GM23338 (cell line): Measurements from ENCODE around the gene ATG16L2. TPM values are rescaled to one million over a fixed set of nuclear protein-coding genes. Genes with fewer than 3 reads are reported as not detected.

Source experiments
- ATAC-seq: fragments of 200-7000 bp; cut with Tn5 transposase; 3 replicates; pipeline ENCODE4 v1.9.1; 2020
- DNase-seq: peaks from one replicate; pipeline ENCODE4 v3.0.0-alpha.2; 2015; ENCODE audit warnings: low spot score
- H2AFZ ChIP-seq: fragments of 200-600 bp; sonication (generic); 2 replicates; pipeline ENCODE4 v1.8.0; 2016; ENCODE audit warnings: antibody characterized with exemption, mild to moderate bottlenecking, moderate library complexity
- H3F3A ChIP-seq: fragments of 200-600 bp; sonication (generic); replicated peaks from 2 replicates; pipeline ENCODE4 v1.8.0; 2017; ENCODE audit warnings: antibody characterized with exemption, mixed run types, low read depth
- H3K27ac ChIP-seq: fragments of 200-600 bp; sonication (generic); 2 replicates; pipeline ENCODE4 v1.6.1; 2016; ENCODE audit warnings: low read depth
- H3K27me3 ChIP-seq: fragments of 200-600 bp; sonication (generic); 2 replicates; pipeline ENCODE4 v1.8.0; 2016; ENCODE audit warnings: mild to moderate bottlenecking, mixed run types, moderate library complexity; ENCODE audit not compliant: insufficient read depth
- H3K36me3 ChIP-seq: fragments of 200-600 bp; sonication (generic); 2 replicates; pipeline ENCODE4 v1.8.0; 2016; ENCODE audit warnings: mild to moderate bottlenecking; ENCODE audit not compliant: insufficient read depth
- H3K4me1 ChIP-seq: fragments of 200-600 bp; sonication (generic); 2 replicates; pipeline ENCODE4 v1.8.0; 2016; ENCODE audit warnings: mild to moderate bottlenecking, moderate library complexity; ENCODE audit not compliant: insufficient read depth
- H3K4me2 ChIP-seq: fragments of 200-600 bp; sonication (generic); 2 replicates; pipeline ENCODE4 v1.7.1; 2017; ENCODE audit warnings: mixed run types
- H3K4me3 ChIP-seq: fragments of 200-600 bp; sonication (generic); 2 replicates; pipeline ENCODE4 v1.6.1; 2016; ENCODE audit warnings: mixed run types
- H3K79me2 ChIP-seq: fragments of 200-600 bp; sonication (generic); replicated peaks from 2 replicates; pipeline ENCODE4 v1.8.0; 2017; ENCODE audit warnings: mild to moderate bottlenecking; ENCODE audit not compliant: insufficient read depth
- H3K9me2 ChIP-seq: fragments of 200-600 bp; sonication (generic); 2 replicates; pipeline ENCODE4 v1.8.0; 2017; ENCODE audit not compliant: insufficient read depth
- H4K20me1 ChIP-seq: fragments of 200-600 bp; sonication (generic); replicated peaks from 2 replicates; pipeline ENCODE4 v1.8.0; 2017; ENCODE audit warnings: mild to moderate bottlenecking; ENCODE audit not compliant: insufficient read depth
- H3K27ac Mint-ChIP-seq: 2 replicates; pipeline ENCODE4 v1.8.0; 2020; ENCODE audit warnings: inconsistent platforms, mild to moderate bottlenecking, moderate library complexity, mixed read lengths
- H3K27me3 Mint-ChIP-seq: 3 replicates; pipeline ENCODE4 v1.8.0; 2022; ENCODE audit warnings: low read depth, mild to moderate bottlenecking, moderate library complexity, mixed read lengths, inconsistent platforms; ENCODE audit not compliant: insufficient read depth, poor library complexity
- H3K36me3 Mint-ChIP-seq: 3 replicates; pipeline ENCODE4 v1.8.0; 2021; ENCODE audit warnings: low read depth, mild to moderate bottlenecking, inconsistent platforms, moderate library complexity, mixed read lengths
- H3K4me1 Mint-ChIP-seq: 3 replicates; pipeline ENCODE4 v1.8.0; 2020; ENCODE audit warnings: mild to moderate bottlenecking, inconsistent platforms, mixed read lengths
- H3K4me3 Mint-ChIP-seq: 3 replicates; pipeline ENCODE4 v1.8.0; 2021; ENCODE audit warnings: moderate library complexity, mild to moderate bottlenecking, inconsistent platforms, mixed read lengths
- H3K9me3 Mint-ChIP-seq: 3 replicates; pipeline ENCODE4 v1.8.0; 2020; ENCODE audit warnings: moderate library complexity, mild to moderate bottlenecking, inconsistent platforms, mixed read lengths
- JUNB ChIP-seq: IDR thresholded peaks from one replicate; pipeline ENCODE4 v1.6.1; 2016; ENCODE audit warnings: antibody characterized with exemption; ENCODE audit not compliant: unreplicated experiment
- polyA plus RNA-seq: library from polyadenylated mRNA; unstranded; fragments of >200 nt; fragmentation: Nextera tagmentation; extraction: Ambion mirVana; gene quantifications from 2 replicates; pipeline ENCODE4 v1.2.1, GENCODE V29; 2016
- total RNA-seq: library from RNA; depleted of rRNA; stranded (reverse); fragments of >200 nt; shearing (Covaris generic); gene quantifications from 2 replicates; pipeline ENCODE4 v1.2.3, GENCODE V29; 2014
- TF ChIP-seq, protein P1 (sequence below): fragments of 250-450 bp; sonication (Bioruptor Pico); IDR thresholded peaks from 2 replicates; pipeline ENCODE4 v1.5.0; 2020; ENCODE audit warnings: mild to moderate bottlenecking, moderate library complexity

Gene ATG16L2
- total and polyA plus RNA-seq, 2 experiments from 2014 or later, result 9.6 to 24.6 TPM

GRCh38 chr11:72871119-72871518 lies 56.9 kb downstream of the ATG16L2 start:
- no peak overlapping the region for H3K4me3 Mint-ChIP-seq

More at GRCh38 chr11:72871119-72871518, 56.9 kb downstream of the ATG16L2 start:
- no peaks in the 10 kb centered on the region for H3F3A ChIP-seq
- H3K9me2 ChIP-seq, result no peaks in the 10 kb centered on the region
- H3K4me3 ChIP-seq, result no peak overlapping the region
- no peak overlapping the region for H3K4me2 ChIP-seq
- H3K4me1 ChIP-seq, result 0 out of 2 replicates have a peak, but pooled peaks cover 4% of the 10 kb centered on the region
- no peaks in the 10 kb centered on the region for H3K36me3 ChIP-seq
- H3K27me3 ChIP-seq, result no peaks in the 10 kb centered on the region
- DNase-seq (no peak), ATAC-seq (no peak)
- no peak overlapping the region for H3K27ac ChIP-seq
- no peaks in the 10 kb centered on the region for H3K79me2 ChIP-seq
- Mint-ChIP-seq H3K9me3 (no peaks in the 10 kb centered on the region), H3K27me3 (peaks cover 5% of the 10 kb centered on the region), H3K27ac (no peak overlapping the region), H3K4me1 (no peaks in the 10 kb centered on the region; the same call in 2 of the 3 replicates), H3K36me3 (no peaks in the 10 kb centered on the region)
- no peak for TF ChIP-seq JUNB
- TF ChIP-seq, protein P1, sequence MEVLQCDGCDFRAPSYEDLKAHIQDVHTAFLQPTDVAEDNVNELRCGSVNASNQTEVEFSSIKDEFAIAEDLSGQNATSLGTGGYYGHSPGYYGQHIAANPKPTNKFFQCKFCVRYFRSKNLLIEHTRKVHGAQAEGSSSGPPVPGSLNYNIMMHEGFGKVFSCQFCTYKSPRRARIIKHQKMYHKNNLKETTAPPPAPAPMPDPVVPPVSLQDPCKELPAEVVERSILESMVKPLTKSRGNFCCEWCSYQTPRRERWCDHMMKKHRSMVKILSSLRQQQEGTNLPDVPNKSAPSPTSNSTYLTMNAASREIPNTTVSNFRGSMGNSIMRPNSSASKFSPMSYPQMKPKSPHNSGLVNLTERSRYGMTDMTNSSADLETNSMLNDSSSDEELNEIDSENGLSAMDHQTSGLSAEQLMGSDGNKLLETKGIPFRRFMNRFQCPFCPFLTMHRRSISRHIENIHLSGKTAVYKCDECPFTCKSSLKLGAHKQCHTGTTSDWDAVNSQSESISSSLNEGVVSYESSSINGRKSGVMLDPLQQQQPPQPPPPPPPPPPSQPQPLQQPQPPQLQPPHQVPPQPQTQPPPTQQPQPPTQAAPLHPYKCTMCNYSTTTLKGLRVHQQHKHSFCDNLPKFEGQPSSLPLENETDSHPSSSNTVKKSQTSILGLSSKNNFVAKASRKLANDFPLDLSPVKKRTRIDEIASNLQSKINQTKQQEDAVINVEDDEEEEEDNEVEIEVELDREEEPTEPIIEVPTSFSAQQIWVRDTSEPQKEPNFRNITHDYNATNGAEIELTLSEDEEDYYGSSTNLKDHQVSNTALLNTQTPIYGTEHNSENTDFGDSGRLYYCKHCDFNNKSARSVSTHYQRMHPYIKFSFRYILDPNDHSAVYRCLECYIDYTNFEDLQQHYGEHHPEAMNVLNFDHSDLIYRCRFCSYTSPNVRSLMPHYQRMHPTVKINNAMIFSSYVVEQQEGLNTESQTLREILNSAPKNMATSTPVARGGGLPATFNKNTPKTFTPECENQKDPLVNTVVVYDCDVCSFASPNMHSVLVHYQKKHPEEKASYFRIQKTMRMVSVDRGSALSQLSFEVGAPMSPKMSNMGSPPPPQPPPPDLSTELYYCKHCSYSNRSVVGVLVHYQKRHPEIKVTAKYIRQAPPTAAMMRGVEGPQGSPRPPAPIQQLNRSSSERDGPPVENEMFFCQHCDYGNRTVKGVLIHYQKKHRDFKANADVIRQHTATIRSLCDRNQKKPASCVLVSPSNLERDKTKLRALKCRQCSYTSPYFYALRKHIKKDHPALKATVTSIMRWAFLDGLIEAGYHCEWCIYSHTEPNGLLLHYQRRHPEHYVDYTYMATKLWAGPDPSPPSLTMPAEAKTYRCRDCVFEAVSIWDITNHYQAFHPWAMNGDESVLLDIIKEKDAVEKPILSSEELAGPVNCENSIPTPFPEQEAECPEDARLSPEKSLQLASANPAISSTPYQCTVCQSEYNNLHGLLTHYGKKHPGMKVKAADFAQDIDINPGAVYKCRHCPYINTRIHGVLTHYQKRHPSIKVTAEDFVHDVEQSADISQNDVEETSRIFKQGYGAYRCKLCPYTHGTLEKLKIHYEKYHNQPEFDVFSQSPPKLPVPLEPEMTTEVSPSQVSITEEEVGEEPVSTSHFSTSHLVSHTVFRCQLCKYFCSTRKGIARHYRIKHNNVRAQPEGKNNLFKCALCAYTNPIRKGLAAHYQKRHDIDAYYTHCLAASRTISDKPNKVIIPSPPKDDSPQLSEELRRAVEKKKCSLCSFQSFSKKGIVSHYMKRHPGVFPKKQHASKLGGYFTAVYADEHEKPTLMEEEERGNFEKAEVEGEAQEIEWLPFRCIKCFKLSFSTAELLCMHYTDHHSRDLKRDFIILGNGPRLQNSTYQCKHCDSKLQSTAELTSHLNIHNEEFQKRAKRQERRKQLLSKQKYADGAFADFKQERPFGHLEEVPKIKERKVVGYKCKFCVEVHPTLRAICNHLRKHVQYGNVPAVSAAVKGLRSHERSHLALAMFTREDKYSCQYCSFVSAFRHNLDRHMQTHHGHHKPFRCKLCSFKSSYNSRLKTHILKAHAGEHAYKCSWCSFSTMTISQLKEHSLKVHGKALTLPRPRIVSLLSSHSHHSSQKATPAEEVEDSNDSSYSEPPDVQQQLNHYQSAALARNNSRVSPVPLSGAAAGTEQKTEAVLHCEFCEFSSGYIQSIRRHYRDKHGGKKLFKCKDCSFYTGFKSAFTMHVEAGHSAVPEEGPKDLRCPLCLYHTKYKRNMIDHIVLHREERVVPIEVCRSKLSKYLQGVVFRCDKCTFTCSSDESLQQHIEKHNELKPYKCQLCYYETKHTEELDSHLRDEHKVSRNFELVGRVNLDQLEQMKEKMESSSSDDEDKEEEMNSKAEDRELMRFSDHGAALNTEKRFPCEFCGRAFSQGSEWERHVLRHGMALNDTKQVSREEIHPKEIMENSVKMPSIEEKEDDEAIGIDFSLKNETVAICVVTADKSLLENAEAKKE (CRISPR knock-in tag), result no peak
- H2AFZ ChIP-seq, result 0 out of 2 replicates have a peak overlapping the region, but pooled peaks have one; percentile 5
- no peaks in the 10 kb centered on the region for H4K20me1 ChIP-seq
